Keratinocyte (primary cell): ENCODE results near the gene BID.
"Not testable (repeated sequence)": the region's sequence is repeated elsewhere in the genome, so short reads cannot be mapped to it uniquely, and the experiment has no call there.

Source experiments
- EZH2 ChIP-seq: IDR thresholded peaks from one replicate; pipeline ENCODE4 v1.6.1; 2012; ENCODE audit warnings: inconsistent platforms, mild to moderate bottlenecking, low read length, moderate library complexity
- TF ChIP-seq, protein P1 (sequence below), 3 experiments: IDR thresholded peaks in 1 of 3; conservative IDR thresholded peaks in 1 of 3; optimal IDR thresholded peaks in 1 of 3; 2 replicates in 2 of 3; 3 replicates in 1 of 3; pipeline versions ENCODE3 to v1.5.1; 2011; ENCODE audit warnings: low read length in 3 of 3, mild to moderate bottlenecking in 3 of 3, moderate library complexity in 2 of 3, control low read depth in 1 of 3, inconsistent platforms in 1 of 3; ENCODE audit not compliant: insufficient read depth in 2 of 3; ENCODE audit errors: extremely low read depth in 1 of 3

- TF ChIP-seq, protein P1, sequence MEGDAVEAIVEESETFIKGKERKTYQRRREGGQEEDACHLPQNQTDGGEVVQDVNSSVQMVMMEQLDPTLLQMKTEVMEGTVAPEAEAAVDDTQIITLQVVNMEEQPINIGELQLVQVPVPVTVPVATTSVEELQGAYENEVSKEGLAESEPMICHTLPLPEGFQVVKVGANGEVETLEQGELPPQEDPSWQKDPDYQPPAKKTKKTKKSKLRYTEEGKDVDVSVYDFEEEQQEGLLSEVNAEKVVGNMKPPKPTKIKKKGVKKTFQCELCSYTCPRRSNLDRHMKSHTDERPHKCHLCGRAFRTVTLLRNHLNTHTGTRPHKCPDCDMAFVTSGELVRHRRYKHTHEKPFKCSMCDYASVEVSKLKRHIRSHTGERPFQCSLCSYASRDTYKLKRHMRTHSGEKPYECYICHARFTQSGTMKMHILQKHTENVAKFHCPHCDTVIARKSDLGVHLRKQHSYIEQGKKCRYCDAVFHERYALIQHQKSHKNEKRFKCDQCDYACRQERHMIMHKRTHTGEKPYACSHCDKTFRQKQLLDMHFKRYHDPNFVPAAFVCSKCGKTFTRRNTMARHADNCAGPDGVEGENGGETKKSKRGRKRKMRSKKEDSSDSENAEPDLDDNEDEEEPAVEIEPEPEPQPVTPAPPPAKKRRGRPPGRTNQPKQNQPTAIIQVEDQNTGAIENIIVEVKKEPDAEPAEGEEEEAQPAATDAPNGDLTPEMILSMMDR (optimal IDR thresholded peaks at IDR 0.05 in 1 of 3, IDR thresholded peaks at IDR 0.05 in 1 of 3, conservative IDR thresholded peaks at IDR 0.05 in 1 of 3; ENCODE audit: extremely low read depth in 1 of 3, insufficient read depth in 2 of 3, low read length in 3 of 3) = not testable (repeated sequence)
- not testable (repeated sequence) for TF ChIP-seq EZH2
These were observed 9.4 kb downstream of the BID start for GRCh38 chr22:17764852-17765251.
